Neuronal stem cell (in vitro differentiated cells): Measurements from ENCODE around the gene ZCCHC7.
"Not testable (repeated sequence)": the region's sequence is repeated elsewhere in the genome, so short reads cannot be mapped to it uniquely, and the experiment has no call there.

Experiments used
- DNase-seq: peaks from one replicate; pipeline ENCODE4 v3.0.0-alpha.2; 2013; ENCODE audit warnings: low spot score
- H2AFZ ChIP-seq: one replicate; pipeline ENCODE4 v1.6.1; 2013; ENCODE audit warnings: mild to moderate bottlenecking, low read length, inconsistent platforms
- H2AK5ac ChIP-seq: 2 replicates; pipeline ENCODE4 v1.6.1; 2013; ENCODE audit warnings: low read depth, mild to moderate bottlenecking, inconsistent platforms, low read length, moderate library complexity, mixed read lengths
- H2BK120ac ChIP-seq: 2 replicates; pipeline ENCODE4 v1.6.1; 2013; ENCODE audit warnings: low read depth, mild to moderate bottlenecking, inconsistent platforms, low read length, moderate library complexity, mixed read lengths
- H2BK12ac ChIP-seq: one replicate; pipeline ENCODE4 v1.6.1; 2013; ENCODE audit warnings: low read length, inconsistent platforms
- H2BK15ac ChIP-seq: 2 replicates; pipeline ENCODE4 v1.6.1; 2013; ENCODE audit warnings: mild to moderate bottlenecking, low read length, inconsistent platforms, mixed read lengths
- H2BK5ac ChIP-seq: one replicate; pipeline ENCODE4 v1.6.1; 2013; ENCODE audit warnings: inconsistent platforms, mild to moderate bottlenecking, low read length, moderate library complexity
- H3K14ac ChIP-seq: one replicate; pipeline ENCODE4 v1.6.1; 2013; ENCODE audit warnings: low read length, inconsistent platforms
- H3K18ac ChIP-seq: 2 replicates; pipeline ENCODE4 v1.6.1; 2013; ENCODE audit warnings: low read length, inconsistent platforms
- H3K23ac ChIP-seq: 2 replicates; pipeline ENCODE4 v1.6.1; 2013; ENCODE audit warnings: low read depth, mild to moderate bottlenecking, mixed read lengths, low read length, inconsistent platforms; ENCODE audit not compliant: poor library complexity
- H3K27ac ChIP-seq: replicated peaks from 3 replicates; pipeline ENCODE4 v1.5.1; 2013; ENCODE audit warnings: low read length, inconsistent platforms
- H3K27me3 ChIP-seq, 3 experiments: 2 replicates each; pipeline ENCODE4 v1.6.1; 2013; ENCODE audit warnings: low read length in 3 of 3, mild to moderate bottlenecking in 2 of 3, inconsistent platforms in 1 of 3, low read depth in 1 of 3, mixed read lengths in 1 of 3, moderate library complexity in 1 of 3; ENCODE audit not compliant: control insufficient read depth in 3 of 3, insufficient read depth in 3 of 3
- H3K36me3 ChIP-seq, 2 donors: replicated peaks in 1 of 2; 2 replicates each; pipeline ENCODE4 v1.6.1; 2013; ENCODE audit warnings: low read length in 2 of 2; ENCODE audit not compliant: control insufficient read depth in 2 of 2, insufficient read depth in 2 of 2
- H3K4ac ChIP-seq: 2 replicates; pipeline ENCODE4 v1.6.1; 2013; ENCODE audit warnings: inconsistent platforms, mild to moderate bottlenecking, low read length, moderate library complexity
- H3K4me1 ChIP-seq, 2 donors: 1 replicate in 1 of 2; 2 replicates in 1 of 2; pipeline ENCODE4 v1.6.1; 2013; ENCODE audit warnings: low read length in 2 of 2, low read depth in 1 of 2; ENCODE audit not compliant: control insufficient read depth in 2 of 2, insufficient read depth in 1 of 2
- H3K4me2 ChIP-seq: one replicate; pipeline ENCODE4 v1.6.1; 2013; ENCODE audit warnings: mild to moderate bottlenecking, low read length, inconsistent platforms; ENCODE audit not compliant: insufficient read depth, poor library complexity, severe bottlenecking
- H3K4me3 ChIP-seq, 2 donors: 2 replicates each; pipeline ENCODE4 v1.5.1; 2013; ENCODE audit warnings: low read length in 2 of 2, mild to moderate bottlenecking in 2 of 2, inconsistent platforms in 1 of 2, moderate library complexity in 1 of 2
- H3K79me1 ChIP-seq: one replicate; pipeline ENCODE4 v1.6.1; 2013; ENCODE audit warnings: low read depth, mild to moderate bottlenecking, inconsistent platforms, low read length, moderate library complexity
- H3K9ac ChIP-seq: one replicate; pipeline ENCODE4 v1.6.1; 2013; ENCODE audit warnings: mild to moderate bottlenecking, low read depth, low read length, inconsistent platforms; ENCODE audit not compliant: poor library complexity
- H3K9me3 ChIP-seq, 2 donors: replicated peaks in 1 of 2; 2 replicates each; pipeline versions ENCODE3 to v1.6.1; 2013; ENCODE audit warnings: low read length in 2 of 2, mild to moderate bottlenecking in 2 of 2, inconsistent platforms in 1 of 2, low read depth in 1 of 2, mixed read lengths in 1 of 2, moderate library complexity in 1 of 2; ENCODE audit not compliant: control insufficient read depth in 2 of 2, insufficient read depth in 1 of 2
- H4K8ac ChIP-seq: one replicate; pipeline ENCODE4 v1.6.1; 2013; ENCODE audit warnings: low read depth, mild to moderate bottlenecking, inconsistent platforms, low read length, moderate library complexity
- H4K91ac ChIP-seq: one replicate; pipeline ENCODE4 v1.6.1; 2013; ENCODE audit warnings: low read length, low read depth, mild to moderate bottlenecking, inconsistent platforms; ENCODE audit not compliant: poor library complexity
- WGBS, 2 donors: extraction: QIAGEN DNeasy Blood & Tissue Kit; methylation state at CpG; one replicate each; pipeline ENCODE4 v1.1.7; 2013; ENCODE audit warnings: missing lambda C conversion rate in 2 of 2, mixed read lengths in 1 of 2; ENCODE audit not compliant: insufficient read length in 2 of 2, insufficient replicate concordance in 1 of 2; ENCODE audit errors: extremely low coverage in 2 of 2; 5-methylcytosine and 5-hydroxymethylcytosine counted together

The ZCCHC7 gene

GRCh38 chr9:37104183-37104889 is 16.0 kb upstream of the ZCCHC7 start:
- no peak for DNase-seq
- H2BK15ac ChIP-seq = no peak overlapping the region
- no peak overlapping the region for H4K91ac ChIP-seq
- H3K79me1 ChIP-seq = no peaks in the 10 kb centered on the region
- no peak overlapping the region for H3K18ac ChIP-seq
- no peaks in the 10 kb centered on the region for H3K4me1 ChIP-seq
- H2BK120ac ChIP-seq = no peak overlapping the region
- H3K14ac ChIP-seq = no peak overlapping the region
- H3K4ac ChIP-seq = no peak overlapping the region
- no peak overlapping the region for H3K9ac ChIP-seq
- H3K36me3 ChIP-seq = no peaks in the 10 kb centered on the region
- H2AK5ac ChIP-seq = no peak overlapping the region
- H3K23ac ChIP-seq = no peak overlapping the region
- H2BK5ac ChIP-seq = no peak overlapping the region
- H3K4me3 ChIP-seq = no peak overlapping the region
- no peaks in the 10 kb centered on the region for H3K27me3 ChIP-seq
- no peak overlapping the region for H2AFZ ChIP-seq
- no peak overlapping the region for H3K4me2 ChIP-seq
- H4K8ac ChIP-seq = no peak overlapping the region
- no peak overlapping the region for H2BK12ac ChIP-seq
- no peak overlapping the region for H3K27ac ChIP-seq
- H3K9me3 ChIP-seq = peaks cover 0 to 5% of the 10 kb centered on the region in 2 donors

- Histone ChIP-seq H3K27me3 (no peaks in the 10 kb centered on the region), H2AFZ (no peak overlapping the region), H3K23ac (no peak overlapping the region), H3K18ac (no peak overlapping the region), H2BK12ac (no peak overlapping the region), H3K4ac (no peak overlapping the region), H2BK15ac (no peak overlapping the region), H3K4me1 (no peaks in the 10 kb centered on the region), H3K27ac (no peak overlapping the region), H3K9ac (no peak overlapping the region), H3K36me3 (no peaks in the 10 kb centered on the region), H3K4me3 (no peak overlapping the region), H4K91ac (no peak overlapping the region), H3K14ac (no peak overlapping the region), H3K9me3 (peaks cover 0 to 6% of the 10 kb centered on the region in 2 donors), H2AK5ac (no peak overlapping the region), H3K79me1 (no peaks in the 10 kb centered on the region), H2BK120ac (no peak overlapping the region), H2BK5ac (no peak overlapping the region), H4K8ac (no peak overlapping the region), H3K4me2 (no peak overlapping the region)
- no peak for DNase-seq
- WGBS, 2 donors = no CpG with 5 or more reads among the region's 4 CpGs
Observed at GRCh38 chr9:37105234-37105633, 15.1 kb upstream of the ZCCHC7 start.

- Histone ChIP-seq H2BK5ac (no peak overlapping the region), H3K9ac (no peak overlapping the region), H3K18ac (no peak overlapping the region), H4K91ac (no peak overlapping the region), H3K27me3 (no peaks in the 10 kb centered on the region), H3K4me1 (no peaks in the 10 kb centered on the region), H4K8ac (no peak overlapping the region), H3K4me3 (no peak overlapping the region), H3K14ac (no peak overlapping the region), H2BK120ac (no peak overlapping the region), H3K36me3 (no peaks in the 10 kb centered on the region), H2BK15ac (no peak overlapping the region), H2AK5ac (no peak overlapping the region), H3K9me3 (peaks cover 0 to 6% of the 10 kb centered on the region in 2 donors), H3K79me1 (no peaks in the 10 kb centered on the region), H2AFZ (no peak overlapping the region), H3K27ac (no peak overlapping the region), H3K23ac (no peak overlapping the region), H3K4ac (no peak overlapping the region), H2BK12ac (no peak overlapping the region), H3K4me2 (no peak overlapping the region)
- no CpG with 5 or more reads among the region's 3 CpGs for WGBS, 2 donors
- no peak for DNase-seq
Observed at GRCh38 chr9:37107701-37108100, 12.7 kb upstream of the ZCCHC7 start.

DNA sequence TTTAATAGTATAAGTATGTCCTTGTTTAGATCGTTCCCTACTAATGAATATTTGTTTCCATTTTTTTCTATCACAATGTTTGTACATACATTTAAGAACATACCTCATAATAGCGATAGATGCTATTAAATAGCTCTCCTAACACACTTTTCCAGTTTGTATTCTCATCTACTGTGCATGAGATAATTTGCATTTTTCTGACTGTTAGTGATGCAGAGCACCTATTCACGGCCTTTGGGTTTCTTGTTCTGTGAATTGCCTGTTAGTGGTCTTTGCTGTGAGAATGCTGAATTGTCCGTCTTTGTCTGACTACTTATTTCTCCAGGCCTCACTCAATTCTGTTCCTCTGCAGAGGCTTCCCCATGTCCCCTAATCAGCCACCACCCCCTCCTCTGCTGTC is 5.9 kb upstream of the ZCCHC7 start:
- not testable (repeated sequence) for H2BK120ac ChIP-seq, H3K27me3 ChIP-seq, H4K91ac ChIP-seq, H2BK5ac ChIP-seq, H2AFZ ChIP-seq, H3K79me1 ChIP-seq, H3K4me1 ChIP-seq, H2BK12ac ChIP-seq, H4K8ac ChIP-seq, H2BK15ac ChIP-seq, H3K4me2 ChIP-seq, H3K27ac ChIP-seq, H3K23ac ChIP-seq, H3K18ac ChIP-seq, H3K9ac ChIP-seq, H2AK5ac ChIP-seq, H3K9me3 ChIP-seq, H3K4me3 ChIP-seq, H3K36me3 ChIP-seq, DNase-seq, H3K4ac ChIP-seq, H3K14ac ChIP-seq
- no CpG with 5 or more reads among the region's 4 CpGs for WGBS, 2 donors
